CD4-positive, alpha-beta T cell treated with Interleukin-6 at 100 ng/mL for 8 hours (primary cell): ENCODE measurements around the gene FAM168A.
A peak's percentile ranks its signal among the peaks of the same experiment; 100 is the strongest.

Experiments
- DNase-seq: peaks from one replicate; pipeline ENCODE4 v3.0.0-alpha.2; 2020; ENCODE audit warnings: mixed read lengths, low spot score

Gene FAM168A

DNA sequence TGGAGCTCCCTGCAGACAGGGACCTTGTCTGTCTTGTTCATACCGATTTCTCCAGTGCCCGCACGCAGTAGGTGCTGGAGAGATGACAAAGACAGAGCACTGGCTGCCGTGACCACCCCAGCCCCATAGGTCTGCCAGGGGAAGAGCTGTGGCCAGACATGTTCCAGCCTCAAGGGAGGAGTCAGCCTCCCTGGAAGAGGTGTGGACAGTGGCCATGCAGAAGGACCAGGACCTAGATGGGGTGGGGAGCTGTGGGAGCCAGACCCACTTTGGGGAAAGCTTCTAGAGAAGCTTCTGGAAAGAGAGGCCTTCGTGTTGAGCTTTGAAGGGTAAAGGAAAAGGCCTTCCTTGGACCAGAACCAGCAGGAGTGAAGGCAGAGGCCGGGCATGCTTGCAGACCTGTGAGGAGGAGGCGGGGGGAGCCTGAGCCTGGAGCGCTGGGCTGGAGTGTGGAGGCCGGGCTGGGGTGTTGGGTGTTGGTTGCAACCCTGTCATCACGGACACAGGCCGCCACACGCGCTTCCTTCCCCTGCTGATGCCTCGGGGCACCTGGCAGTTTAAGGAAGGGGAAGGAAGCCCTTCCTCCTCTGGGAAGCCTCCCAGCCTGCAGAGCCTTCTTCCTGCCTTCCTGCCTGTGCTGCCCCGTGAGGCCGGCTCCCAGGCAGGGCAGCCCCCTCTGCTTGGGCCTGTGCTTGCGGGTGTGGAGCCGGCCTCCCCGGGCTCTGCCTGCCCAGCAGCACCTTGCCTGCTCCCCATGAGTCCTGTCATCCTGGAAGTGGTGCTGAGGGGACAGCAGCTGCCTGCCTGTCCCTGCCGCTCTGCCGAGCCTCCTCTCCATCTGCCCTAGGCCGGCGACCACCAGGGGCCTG, 209.4 kb downstream of the FAM168A start:
- no peak for DNase-seq

DNA sequence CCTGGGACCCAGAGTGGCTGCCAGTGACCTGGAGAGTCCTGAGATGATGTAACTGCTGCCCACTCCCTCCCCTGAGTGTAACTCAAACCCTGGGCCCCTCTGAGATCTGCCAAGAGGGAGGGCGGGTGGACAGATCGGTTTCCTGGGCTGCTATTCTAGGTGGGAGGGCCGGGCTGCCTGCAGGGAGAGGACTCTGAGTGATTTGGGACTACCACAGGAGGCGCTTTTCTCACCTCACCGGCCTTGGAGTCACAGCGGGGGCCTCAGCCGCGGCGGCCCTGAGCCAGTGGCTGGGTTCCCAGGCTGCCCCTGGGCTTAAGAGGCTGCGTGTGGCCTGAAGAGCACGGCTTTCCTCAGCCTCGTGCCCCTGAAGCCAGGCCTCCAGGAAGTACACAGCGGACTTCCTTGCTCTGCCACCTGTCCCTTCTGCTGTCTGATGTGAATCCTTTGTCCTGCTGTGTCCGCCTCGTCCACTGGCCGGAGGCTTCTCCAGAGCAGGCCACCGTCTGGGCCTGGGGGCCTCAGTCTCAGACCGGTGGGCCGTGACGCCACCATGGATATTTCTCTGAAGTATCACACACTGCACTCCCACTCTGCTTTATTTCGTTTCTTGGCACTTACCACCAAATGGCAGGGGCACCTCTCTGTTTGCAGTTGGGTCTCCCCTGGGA, 210.2 kb downstream of the FAM168A start:
- no peak for DNase-seq

DNA sequence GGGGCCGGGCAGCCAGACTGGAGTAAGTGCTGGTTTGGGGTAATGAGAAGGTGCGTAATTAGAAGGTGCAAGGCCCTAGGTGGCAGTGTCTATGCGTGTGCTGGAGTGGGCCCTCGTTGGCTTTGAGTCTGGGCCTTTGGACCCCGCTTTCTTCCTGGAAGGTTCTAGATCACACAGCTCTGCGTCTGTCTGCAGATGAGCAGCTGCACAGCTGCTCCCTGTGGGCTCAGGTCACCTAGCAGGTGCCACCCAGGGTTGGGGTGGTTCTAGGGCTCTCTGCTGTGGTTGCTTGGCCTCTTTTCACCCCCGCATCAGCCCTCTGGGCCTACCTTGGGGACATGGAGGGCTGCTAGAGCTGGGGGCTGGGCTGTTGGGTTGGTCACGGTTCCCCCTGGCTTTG, 211.4 kb downstream of the FAM168A start:
- no peak for DNase-seq

DNA sequence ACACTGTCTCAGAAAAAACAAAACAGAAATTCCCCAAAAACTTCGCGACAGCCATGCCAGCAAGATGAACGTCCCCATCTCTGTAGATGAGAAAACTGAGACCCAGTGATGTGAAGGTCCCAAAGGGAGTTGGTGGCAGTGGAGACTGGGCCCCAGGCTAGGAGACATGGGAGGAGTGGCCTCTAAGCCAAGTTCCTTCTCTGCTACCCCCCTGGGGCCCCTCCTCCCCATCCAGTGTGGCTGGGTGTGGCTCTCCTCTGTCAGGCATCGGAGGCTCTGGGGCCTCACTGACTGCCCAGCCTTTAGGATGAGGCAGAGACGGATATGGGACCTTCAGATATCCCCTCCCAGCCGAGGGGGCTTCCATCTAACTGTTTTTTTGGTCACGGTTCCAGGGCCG, 211.9 kb downstream of the FAM168A start:
- DNase-seq = no peak

DNA sequence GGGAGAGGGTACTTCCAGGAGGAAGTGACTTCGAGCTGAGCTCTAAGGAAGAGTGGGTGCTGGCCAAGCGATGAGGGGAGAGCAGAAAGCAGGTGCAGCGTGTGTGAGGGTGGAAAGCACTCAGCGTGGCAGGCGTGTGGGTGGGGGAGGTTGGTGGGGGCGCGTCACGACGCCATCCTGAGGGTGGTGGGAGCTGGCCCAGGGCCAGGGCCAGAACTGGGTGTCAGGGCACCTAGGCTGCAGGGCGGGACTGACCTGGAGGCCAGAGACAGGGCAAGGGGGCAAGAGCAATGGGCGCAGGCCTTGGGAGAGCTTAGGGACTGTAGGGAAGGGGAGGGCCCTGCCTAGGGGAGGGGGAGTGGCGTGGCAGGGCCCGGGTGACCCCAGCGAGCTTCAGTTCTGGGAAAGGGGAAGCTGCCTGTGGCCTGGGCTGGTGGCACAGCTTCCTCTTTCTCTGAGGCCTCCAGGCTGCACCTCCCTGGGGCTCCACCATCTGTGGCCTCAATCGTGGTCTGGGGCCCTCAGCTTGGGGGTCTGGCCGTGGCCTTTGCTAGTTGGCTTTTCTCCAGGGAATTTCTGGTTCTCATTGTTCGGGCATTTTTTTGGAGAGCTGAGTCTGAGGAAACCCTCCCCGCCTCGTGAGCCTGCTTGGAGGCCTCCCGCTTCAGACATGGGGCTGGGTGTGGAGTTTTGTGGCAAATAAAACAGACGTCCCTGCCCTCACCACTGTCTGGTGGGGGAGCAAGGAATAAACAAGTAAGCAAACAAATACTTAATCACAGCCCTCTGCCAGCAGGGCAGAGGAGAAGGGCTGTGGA, 212.8 kb downstream of the FAM168A start:
- DNase-seq = peak; percentile 38

DNA sequence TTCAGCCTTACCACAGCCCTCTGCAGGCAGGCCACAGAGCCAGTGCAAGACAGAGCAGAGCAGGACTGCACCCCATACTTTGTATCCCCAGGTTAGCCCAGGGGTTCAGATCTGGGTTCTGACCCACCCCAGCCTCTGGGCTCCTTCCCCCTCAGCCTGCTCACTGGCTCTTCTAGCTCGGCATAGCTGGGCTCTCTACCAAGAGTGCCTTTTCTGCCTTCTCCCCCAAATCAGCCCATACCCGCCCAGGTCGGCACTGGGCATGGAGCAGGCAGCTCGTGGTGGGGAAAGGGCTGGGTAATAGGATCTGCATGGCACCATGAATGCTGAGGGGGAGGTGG, 213.4 kb downstream of the FAM168A start:
- no peak for DNase-seq

DNA sequence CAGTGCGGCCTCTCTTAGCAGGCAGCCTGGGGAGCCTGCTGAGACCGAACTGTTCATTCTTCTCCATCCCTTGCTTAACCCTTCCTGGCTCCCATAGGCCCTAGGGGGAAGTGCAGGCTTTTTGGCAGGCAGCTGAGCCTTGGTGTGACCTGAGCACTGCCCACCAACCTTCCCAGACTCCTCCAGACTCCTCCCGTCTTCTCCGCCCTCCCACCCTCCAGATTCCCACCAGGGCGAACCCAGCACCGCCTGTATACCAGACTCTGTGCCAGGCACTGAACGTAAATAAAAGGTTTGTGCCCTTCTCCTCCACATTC, 213.8 kb downstream of the FAM168A start:
- DNase-seq = no peak

DNA sequence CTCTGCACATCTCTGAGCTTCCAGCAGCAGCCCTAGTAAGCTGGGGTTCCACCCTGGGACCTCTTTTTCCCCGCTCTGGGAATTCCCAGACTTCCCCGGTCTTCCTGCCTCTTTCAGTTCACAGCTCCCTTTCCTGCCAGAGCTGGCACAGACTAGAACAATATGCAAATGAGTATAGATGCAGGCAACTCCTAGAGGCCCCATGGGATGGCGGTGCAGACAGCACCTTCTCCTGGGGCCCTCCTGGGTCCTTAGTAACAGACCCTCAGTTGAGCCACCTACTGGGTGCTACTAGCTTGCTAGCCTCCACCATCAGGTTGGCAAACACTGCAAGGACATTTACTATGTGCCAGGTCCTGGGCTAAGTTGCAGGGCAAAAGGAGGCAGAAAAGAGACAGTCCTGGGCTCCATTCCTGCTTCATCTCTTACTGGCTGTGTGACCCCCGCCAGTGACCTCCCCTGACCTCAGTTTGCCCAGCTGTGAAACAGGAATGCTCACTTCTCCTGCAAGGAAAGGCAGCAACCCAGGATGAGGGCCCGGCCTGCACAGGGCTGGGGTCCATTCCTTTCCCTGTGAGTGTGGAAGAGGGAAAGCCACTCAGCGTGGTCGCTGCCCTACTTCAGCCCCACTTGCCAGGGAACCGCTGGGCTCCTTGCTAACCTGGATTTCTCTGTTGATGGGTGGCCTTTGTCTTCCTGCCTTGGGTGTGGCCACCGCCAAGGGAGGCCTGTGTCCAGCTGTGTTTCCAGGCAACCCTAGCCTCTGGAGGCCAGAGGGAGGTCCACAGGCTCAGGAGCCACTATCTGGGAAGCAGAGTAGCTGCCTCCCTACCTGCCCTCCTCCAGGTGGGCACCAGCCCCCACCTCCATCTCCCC, 214.4 kb downstream of the FAM168A start:
- no peak for DNase-seq

DNA sequence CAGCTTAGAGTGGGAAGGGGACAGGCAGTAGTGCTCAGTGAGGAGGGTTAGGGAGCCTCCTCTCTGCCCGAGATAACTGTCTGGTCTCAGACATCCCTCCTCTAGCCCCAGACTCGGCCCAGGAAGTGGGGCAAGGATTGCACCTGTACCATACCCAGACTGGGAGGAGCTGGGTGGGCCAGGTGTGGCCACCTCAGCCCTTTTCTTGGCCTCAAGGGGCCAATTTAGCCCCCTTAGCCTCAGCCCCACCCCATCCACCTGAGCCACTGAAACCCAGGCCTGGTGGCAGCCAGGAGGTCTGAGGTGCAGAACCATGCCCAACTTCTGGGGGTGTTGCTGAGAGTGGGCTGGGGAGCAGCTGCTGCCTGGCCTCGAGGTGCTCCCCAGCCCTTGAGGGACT, 215.2 kb downstream of the FAM168A start:
- no peak for DNase-seq

DNA sequence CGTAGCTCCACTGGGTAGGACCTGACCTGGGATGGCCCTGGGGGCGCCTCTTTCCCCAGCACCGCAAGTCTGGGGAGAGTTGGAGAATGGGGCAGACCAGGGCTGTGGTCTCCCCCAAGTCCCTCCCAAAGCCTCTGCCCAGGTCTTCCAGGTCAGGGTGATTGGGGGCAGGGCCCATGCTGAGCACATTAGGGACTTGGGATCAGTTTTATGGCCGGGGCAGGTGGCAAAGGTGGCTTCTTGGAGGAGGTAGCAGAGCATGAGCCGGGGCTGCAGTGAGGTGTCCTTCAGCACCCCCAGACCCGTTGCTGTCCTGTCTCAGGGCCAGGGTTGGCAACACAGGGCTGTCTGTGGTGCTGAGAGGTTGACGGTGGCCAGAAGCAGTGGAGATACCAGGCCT, 215.7 kb downstream of the FAM168A start:
- DNase-seq = no peak

DNA sequence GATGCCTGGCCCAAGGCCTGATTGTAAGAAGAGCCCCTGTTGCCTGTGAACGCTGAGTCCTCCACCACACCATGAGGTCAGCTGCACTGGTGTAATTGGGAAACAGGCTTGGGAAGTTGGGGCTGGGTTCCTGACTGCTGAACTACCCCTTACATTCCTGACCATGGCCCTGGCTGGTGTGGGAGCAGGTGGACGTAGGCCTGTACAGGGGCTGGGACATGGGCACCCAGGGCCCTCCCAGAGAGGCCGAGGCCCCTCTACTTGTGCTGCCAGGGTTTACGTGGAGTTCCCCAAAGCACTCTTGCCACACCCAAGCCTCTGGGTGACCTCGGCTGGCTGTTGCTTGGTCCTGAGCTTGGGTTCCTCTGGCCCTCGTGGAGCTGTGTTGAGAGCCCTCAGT, 216.3 kb downstream of the FAM168A start:
- DNase-seq = no peak

DNA sequence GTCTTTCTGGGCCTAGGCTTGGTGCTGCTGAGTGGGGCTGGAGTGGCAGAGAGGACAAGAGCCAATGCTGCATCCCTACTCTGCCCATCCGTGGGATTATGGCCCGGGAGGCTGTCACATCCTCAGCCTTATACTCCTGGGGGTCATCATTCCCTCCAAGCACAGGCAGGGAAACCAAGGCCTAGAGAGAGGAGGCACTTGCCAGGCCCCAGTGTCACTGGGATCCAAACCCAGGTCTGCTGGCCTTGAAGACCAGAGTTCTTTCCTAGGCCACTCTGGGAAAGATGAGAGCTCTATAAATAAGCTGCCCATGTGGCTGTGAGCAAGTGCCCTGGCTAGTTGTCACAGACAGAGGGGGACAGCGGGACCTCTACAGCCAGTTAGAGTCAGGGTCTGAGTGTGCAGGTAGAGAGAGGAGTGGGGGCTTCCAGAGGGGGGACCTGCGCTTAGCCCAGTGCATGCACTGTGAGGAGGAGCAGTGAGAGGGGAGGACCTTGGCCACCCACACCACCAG, 217.0 kb downstream of the FAM168A start:
- no peak for DNase-seq

DNA sequence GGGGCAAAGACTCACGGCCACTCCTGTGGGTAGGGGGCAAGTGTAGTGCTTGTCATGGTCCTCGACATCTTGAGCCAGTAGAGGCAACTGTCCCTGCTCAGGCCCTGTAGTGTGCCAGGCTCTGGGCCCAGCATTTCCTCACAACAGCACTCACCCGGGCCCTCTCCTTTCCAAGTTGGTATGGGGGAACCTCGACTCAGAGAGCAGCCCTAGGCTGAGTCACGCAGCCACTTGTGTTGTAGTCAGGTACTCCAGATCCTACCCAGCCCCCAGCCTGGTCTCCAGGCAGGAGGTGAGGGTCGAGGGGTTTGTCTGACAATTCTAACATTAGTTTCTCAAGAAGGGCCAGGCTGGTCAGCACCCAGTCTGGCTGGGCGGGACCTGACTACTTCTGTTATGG, 217.6 kb downstream of the FAM168A start:
- no peak for DNase-seq

DNA sequence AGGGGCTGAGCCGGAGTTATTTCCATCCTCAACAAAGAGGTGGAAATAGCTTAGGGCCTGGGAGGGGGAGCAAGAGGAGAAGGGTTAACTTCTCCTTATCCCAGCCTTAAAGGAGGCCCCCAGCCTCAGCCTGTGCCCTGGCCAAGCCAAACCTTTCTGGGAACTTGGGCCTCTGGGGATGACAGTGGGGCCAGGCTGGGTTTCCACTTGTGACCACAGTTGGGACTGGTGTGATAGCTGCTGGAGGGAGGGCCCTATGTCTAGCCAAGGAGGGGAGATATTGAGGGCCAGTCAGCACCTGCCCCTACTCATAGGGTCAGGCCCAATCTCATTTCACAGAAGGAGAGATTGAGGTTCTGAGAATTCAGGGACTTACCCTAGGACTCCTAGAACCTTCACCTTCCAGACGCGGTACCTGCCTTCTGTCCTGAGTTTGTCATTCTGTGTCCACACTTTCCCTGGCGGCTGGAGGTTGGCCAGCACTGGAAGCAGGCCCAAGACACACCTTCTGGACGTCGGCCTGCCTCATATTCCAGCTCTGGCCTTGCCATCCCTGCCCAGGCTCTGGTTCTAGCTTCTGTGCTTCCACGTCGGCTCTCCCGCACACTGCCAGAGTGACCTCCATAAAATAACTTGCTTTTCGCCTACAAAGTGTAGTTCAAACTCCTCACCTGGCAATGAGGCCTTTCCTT, 218.6 kb downstream of the FAM168A start:
- no peak for DNase-seq

DNA sequence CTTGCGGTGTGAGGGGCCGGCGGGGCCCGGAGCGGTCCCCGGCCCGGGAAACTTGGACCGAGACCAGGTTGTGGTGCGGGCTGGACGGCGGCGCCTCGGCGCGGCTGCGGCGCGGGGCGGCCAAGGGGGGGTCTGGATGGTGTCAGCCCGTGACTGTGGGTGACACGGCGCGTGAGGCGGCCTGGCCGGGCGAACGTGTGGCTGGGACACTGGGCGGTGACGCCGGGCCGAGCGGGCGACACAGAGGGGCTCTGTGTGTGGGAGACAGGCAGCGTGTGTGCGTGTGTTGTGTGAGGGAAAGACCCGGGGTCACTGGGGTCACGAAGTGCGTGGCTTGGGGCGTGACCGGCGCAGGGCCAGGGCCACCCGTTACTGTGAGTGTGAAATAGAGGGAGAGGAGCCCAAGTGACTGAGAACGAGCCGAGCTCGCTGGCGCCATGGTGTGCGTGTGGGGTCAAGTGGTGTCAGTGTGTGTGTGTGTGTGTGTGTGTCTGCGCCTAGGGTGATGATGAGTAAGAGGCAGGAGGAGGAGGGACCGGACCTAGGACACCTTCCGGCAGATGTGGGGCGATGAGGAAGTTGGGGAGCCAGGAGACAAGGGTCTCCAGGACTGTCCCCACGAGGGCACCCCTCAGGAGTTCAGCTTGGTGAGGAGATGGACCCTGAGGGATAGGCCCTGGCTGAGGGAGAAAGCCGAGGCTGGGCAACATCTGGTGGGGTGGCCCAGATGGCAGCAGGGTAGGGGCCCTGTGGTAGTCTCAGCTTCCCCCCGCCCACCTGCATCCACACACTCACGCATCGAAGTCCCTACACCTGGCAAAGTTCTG, 220.9 kb downstream of the FAM168A start:
- peak; percentile 53 for DNase-seq

DNA sequence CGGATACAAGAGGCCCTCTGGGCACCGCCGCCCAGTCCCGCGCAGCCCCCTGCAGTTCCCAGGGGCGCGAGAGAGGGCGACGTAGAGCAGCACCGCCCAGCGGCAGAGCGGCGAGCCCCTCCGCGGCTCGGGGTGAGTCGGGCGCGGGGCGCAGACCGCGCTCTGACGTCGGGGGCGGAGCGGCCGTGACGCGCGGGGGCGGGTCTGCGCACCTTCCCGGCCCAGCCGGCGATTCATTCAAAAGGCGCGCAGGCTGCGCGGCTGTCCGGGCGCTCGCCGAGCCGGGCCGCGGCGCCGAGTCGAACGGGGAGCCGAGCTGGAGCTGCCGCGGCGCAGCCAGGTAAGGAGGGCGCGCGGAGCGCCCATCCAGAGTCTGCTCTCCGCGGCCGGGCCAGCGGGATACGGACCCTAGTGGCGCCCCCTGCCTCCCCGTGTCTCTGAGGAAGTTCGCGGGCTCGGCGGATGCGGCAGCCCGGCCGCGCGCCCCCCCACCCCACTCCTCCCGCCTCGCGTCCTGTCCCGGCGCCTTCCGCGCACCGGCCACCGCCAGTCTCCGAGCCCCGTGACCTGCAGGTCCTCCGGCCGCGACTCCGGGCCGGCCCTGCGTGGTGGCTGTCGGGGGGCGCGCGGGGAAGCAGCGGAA, 221.6 kb downstream of the FAM168A start, which contains the start of gene RELT:
Gene RELT (plus strand): TSS at position 240 of the 643 bp plus-strand sequence. CDS start 12,738 bp downstream, outside the sequence.
- DNase-seq = peak; percentile 90

DNA sequence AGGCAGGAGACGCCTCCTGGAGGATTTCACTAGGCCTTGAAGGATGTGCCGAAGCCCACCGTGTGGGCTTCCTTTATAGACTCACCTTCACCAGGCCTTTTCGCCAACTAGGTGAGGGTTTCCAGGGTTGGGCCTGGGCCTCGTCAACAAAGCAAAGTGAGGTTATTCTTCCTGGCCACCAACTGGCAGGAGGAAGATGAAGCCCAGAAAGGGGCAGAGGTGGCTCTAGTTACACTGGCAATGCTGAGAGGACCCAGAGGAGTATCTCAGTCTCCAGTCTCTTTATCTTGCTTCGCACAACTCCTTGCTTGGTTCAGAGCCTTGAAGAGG, 222.1 kb downstream of the FAM168A start:
- DNase-seq = no peak

DNA sequence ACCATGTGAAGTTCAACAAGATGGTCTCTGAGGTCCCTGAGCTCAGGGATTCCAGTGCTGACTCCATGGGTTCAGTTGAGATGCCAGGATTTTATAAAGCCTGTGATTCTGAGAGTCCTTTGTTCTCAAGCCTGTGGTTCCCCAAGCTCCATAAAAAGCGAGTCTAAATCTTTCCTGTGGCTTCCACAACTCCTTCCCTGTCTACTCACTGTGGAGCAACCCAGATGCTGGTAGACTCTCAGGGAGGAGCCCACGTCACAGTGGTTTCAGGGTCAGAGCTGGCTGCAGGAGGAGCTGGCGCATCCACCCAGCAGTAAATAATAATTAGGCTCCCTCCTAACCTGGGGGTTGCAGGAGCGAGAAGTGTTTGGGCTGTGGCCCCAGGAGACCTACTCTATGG, 223.8 kb downstream of the FAM168A start:
- no peak for DNase-seq

DNA sequence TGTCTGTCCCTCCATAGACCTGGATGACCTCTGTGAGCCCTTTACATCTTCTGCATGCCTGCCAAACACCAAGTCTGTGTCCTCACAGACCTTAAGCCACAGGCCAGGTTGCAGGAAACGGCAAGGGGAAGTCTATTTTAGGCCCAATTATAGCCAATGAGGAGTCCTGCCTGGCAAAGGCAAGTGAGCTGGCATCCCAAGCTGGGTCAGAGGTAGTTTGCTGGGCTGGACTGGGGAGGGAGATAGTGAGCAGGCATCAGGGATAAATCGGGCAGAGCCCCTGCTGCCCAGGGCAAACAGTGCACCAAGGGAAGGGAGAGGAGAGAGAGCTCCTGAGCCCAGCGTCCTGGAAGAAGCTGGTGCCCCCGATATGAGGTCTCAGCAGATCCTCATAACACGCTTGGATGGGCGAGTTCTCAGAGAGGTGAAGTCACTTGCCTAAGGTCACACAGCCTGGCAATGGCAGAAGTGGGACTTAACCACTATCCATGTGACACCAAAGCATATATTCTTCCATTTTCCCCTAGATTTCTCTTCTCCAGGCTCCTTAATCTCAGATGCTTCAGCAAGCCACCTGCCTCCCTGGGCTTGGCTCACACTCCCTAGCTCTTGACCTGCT, 225.4 kb downstream of the FAM168A start:
- no peak for DNase-seq
